Activated CD8-positive, alpha-beta T cell treated with anti-CD3 and anti-CD28 coated beads, Interleukin-2, amount 10 ng/mL, durations not matched to agents 7 days and 5 days (primary cell): ENCODE measurements around the gene LRRTM3. TPM values are rescaled to one million over a fixed set of nuclear protein-coding genes. Genes with fewer than 3 reads are reported as not detected.

ENCODE experiments used
- ATAC-seq: fragments of 150-1000 bp; cut with Tn5 transposase; one replicate; pipeline ENCODE4 v1.10.0; 2021; ENCODE audit warnings: moderate library complexity
- CTCF ChIA-PET: fragments of 350-600 bp; sonication (Branson Sonifier 250); formaldehyde crosslinking; loops from one replicate; lab custom pipeline; 2021; ENCODE audit warnings: antibody characterized with exemption; lab: Charles Lee
- POLR2A ChIA-PET: fragments of 350-600 bp; sonication (Branson Sonifier 250); formaldehyde crosslinking; loops from one replicate; lab custom pipeline; 2021; ENCODE audit warnings: antibody characterized with exemption; lab: Charles Lee
- DNase-seq: peaks from one replicate; pipeline ENCODE4 v3.0.0-alpha.2; 2020
- H3K27ac Mint-ChIP-seq: one replicate; pipeline ENCODE4 v1.8.0; 2021; ENCODE audit warnings: mild to moderate bottlenecking, mixed read lengths
- H3K27me3 Mint-ChIP-seq: one replicate; pipeline ENCODE4 v1.8.0; 2021; ENCODE audit warnings: low read depth, mixed read lengths
- H3K36me3 Mint-ChIP-seq: one replicate; pipeline ENCODE4 v1.8.0; 2021; ENCODE audit warnings: low read depth, mixed read lengths
- H3K4me1 Mint-ChIP-seq: one replicate; pipeline ENCODE4 v1.8.0; 2021; ENCODE audit warnings: low read depth, mixed read lengths
- H3K4me3 Mint-ChIP-seq: one replicate; pipeline ENCODE4 v1.8.0; 2021; ENCODE audit warnings: mild to moderate bottlenecking, mixed read lengths
- H3K9me3 Mint-ChIP-seq: one replicate; pipeline ENCODE4 v1.8.0; 2022; ENCODE audit warnings: mixed read lengths; ENCODE audit not compliant: insufficient read depth
- total RNA-seq, 2 experiments: library from RNA; stranded (reverse); gene quantifications; one replicate each; pipeline ENCODE4 v1.2.3, GENCODE V29; 2021

Gene LRRTM3
- total RNA-seq, 2 experiments from 2014 or later, result not detected

DNA sequence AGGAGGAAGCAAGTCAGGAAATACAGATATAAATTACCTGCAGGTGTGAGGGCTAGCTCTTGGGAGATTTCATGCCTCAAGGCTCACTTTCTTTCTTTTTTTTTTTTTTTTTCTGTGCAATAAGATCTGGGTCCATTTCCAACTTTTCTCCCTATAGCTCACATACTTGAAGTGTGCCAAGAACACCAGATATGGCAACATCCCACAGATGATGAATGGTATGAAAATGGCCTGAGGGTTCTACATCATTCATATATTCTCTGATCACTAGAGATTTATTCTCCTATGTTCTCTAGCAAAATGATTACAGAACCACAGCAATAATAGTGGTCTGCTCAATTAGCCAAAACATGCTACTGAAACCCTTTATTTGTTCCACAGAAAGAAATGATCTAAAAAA lies 117.2 kb downstream of the LRRTM3 start:
- ATAC-seq (no peak), DNase-seq (no peak)
- ChIA-PET CTCF (no interaction called here), POLR2A (no interaction called here)
- no peak overlapping the region for H3K27ac Mint-ChIP-seq
- no peaks in the 10 kb centered on the region for H3K36me3 Mint-ChIP-seq
- H3K9me3 Mint-ChIP-seq, result no peaks in the 10 kb centered on the region
- no peaks in the 10 kb centered on the region for H3K4me1 Mint-ChIP-seq
- no peaks in the 10 kb centered on the region for H3K27me3 Mint-ChIP-seq
- H3K4me3 Mint-ChIP-seq, result no peak overlapping the region

DNA sequence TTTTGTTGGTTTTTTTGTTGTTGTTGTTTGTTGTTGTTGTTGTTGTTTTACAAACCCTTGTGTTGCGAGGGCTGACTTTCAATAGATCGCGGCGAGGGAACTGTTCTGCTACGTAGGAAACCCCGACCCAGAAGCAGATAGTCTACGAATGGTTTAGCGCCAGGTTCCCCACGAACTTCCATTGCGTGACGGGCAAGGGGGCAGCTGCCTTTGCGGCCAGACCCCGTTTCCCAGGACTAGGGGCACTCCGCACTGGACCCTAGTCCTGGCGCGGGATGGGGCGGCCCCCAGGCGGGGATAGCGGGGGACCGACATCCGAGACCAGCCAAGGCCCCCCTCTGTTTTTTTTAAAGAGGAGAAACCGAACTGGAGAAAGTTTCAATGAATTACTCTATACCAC lies 119.6 kb downstream of the LRRTM3 start:
- Mint-ChIP-seq H3K4me1 (no peaks in the 10 kb centered on the region), H3K4me3 (no peak overlapping the region), H3K9me3 (no peaks in the 10 kb centered on the region), H3K27me3 (no peaks in the 10 kb centered on the region), H3K36me3 (no peaks in the 10 kb centered on the region), H3K27ac (no peak overlapping the region)
- CTCF ChIA-PET, result no interaction called here
- ATAC-seq (no peak), DNase-seq (no peak)
- POLR2A ChIA-PET, result no interaction called here

DNA sequence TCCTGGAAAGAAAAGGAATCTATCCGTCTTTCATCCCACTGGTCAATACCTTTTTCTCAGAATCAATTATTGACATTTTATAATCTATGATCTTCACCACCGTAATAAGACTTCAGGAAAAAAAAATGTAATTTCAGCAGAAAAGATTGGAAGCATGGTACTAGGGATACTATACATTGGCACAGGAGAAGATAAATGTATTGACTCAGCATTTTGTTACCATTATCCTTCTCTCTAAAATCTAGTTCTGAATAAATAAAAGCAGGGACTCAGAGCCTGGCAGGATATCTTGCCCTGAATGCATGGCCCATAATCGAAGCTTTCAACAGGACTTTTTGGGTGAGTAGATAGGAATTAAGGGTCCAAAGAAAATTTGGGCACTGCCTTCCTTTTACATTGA lies 120.7 kb downstream of the LRRTM3 start:
- H3K9me3 Mint-ChIP-seq, result no peaks in the 10 kb centered on the region
- ATAC-seq, result no peak
- no peak overlapping the region for H3K27ac Mint-ChIP-seq
- POLR2A ChIA-PET, result no interaction called here
- H3K4me1 Mint-ChIP-seq, result no peaks in the 10 kb centered on the region
- H3K27me3 Mint-ChIP-seq, result no peaks in the 10 kb centered on the region
- DNase-seq, result no peak
- H3K4me3 Mint-ChIP-seq, result no peak overlapping the region
- no peaks in the 10 kb centered on the region for H3K36me3 Mint-ChIP-seq
- CTCF ChIA-PET, result no interaction called here

GRCh38 chr10:67049988-67050387 lies 124.2 kb downstream of the LRRTM3 start:
- ATAC-seq, result no peak
- CTCF ChIA-PET, result no interaction called here
- Mint-ChIP-seq H3K36me3 (no peaks in the 10 kb centered on the region), H3K9me3 (no peaks in the 10 kb centered on the region), H3K27me3 (no peaks in the 10 kb centered on the region), H3K27ac (no peak overlapping the region), H3K4me3 (no peak overlapping the region), H3K4me1 (no peaks in the 10 kb centered on the region)
- no peak for DNase-seq
- POLR2A ChIA-PET, result no interaction called here

DNA sequence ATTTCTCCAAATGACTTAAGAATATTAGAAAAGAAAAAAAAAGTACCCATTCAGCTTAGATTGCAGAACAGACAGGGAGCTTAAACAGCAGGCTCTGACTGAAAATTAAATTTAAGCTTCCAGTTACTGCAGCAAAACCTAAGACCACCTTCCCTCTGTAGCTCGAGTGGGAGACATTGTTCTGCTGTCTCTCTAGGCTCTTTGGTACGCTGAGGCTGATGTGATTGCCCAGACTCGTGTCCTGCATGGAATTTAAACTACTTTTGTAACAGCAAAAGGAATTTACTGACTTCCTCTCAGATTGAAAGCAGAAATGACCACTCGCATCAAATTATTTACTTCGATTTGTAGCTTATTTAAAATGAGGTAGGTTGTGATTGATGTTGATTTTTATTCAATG lies 124.6 kb downstream of the LRRTM3 start:
- no peak for ATAC-seq
- no peak for DNase-seq
- no peaks in the 10 kb centered on the region for H3K4me1 Mint-ChIP-seq
- POLR2A ChIA-PET, result no interaction called here
- no peaks in the 10 kb centered on the region for H3K27me3 Mint-ChIP-seq
- H3K9me3 Mint-ChIP-seq, result no peaks in the 10 kb centered on the region
- CTCF ChIA-PET, result no interaction called here
- no peak overlapping the region for H3K27ac Mint-ChIP-seq
- no peak overlapping the region for H3K4me3 Mint-ChIP-seq
- no peaks in the 10 kb centered on the region for H3K36me3 Mint-ChIP-seq

GRCh38 chr10:67072654-67073053 lies 146.8 kb downstream of the LRRTM3 start:
- no peaks in the 10 kb centered on the region for H3K27me3 Mint-ChIP-seq
- no peaks in the 10 kb centered on the region for H3K36me3 Mint-ChIP-seq
- ATAC-seq (no peak), DNase-seq (no peak)
- no peak overlapping the region for H3K4me3 Mint-ChIP-seq
- peaks cover 9% of the 10 kb centered on the region for H3K9me3 Mint-ChIP-seq
- POLR2A ChIA-PET, result no interaction called here
- no peak overlapping the region for H3K27ac Mint-ChIP-seq
- H3K4me1 Mint-ChIP-seq, result no peaks in the 10 kb centered on the region
- CTCF ChIA-PET, result no interaction called here

- Mint-ChIP-seq H3K4me3 (no peak overlapping the region), H3K9me3 (peaks cover 9% of the 10 kb centered on the region), H3K36me3 (no peaks in the 10 kb centered on the region), H3K27ac (no peak overlapping the region), H3K4me1 (no peaks in the 10 kb centered on the region), H3K27me3 (no peaks in the 10 kb centered on the region)
- ATAC-seq, result no peak
- DNase-seq, result no peak
- CTCF ChIA-PET, result no interaction called here
- POLR2A ChIA-PET, result no interaction called here
Measured at GRCh38 chr10:67075491-67075971, 149.7 kb downstream of the LRRTM3 start.

DNA sequence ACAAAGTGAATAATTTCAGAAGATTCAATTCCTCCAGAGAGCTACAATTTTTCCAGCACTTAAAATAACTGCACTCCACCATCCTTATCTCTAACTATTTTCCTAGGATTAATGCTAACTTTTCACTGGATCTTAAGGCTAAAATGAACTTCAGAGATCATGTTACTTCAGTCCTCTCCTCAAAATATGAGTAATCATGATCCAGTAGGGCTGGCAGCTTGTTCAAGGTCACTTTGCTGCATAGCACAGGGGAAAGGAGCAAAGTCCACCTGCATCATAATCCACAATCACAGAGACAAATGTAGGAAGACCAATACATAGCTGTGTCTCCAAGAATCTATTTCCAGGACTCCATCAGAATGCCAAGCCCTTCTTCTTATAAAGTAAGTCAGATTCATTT lies 150.3 kb downstream of the LRRTM3 start:
- peaks cover 5% of the 10 kb centered on the region for H3K9me3 Mint-ChIP-seq
- H3K27me3 Mint-ChIP-seq, result no peaks in the 10 kb centered on the region
- CTCF ChIA-PET, result no interaction called here
- no peak for ATAC-seq
- POLR2A ChIA-PET, result no interaction called here
- no peak overlapping the region for H3K27ac Mint-ChIP-seq
- H3K4me3 Mint-ChIP-seq, result no peak overlapping the region
- no peaks in the 10 kb centered on the region for H3K4me1 Mint-ChIP-seq
- H3K36me3 Mint-ChIP-seq, result no peaks in the 10 kb centered on the region
- no peak for DNase-seq

GRCh38 chr10:67077376-67077775 lies 151.5 kb downstream of the LRRTM3 start:
- ChIA-PET POLR2A (no interaction called here), CTCF (no interaction called here)
- DNase-seq (no peak), ATAC-seq (no peak)
- Mint-ChIP-seq H3K36me3 (no peaks in the 10 kb centered on the region), H3K4me1 (no peaks in the 10 kb centered on the region), H3K4me3 (no peak overlapping the region), H3K27ac (no peak overlapping the region), H3K9me3 (peaks cover 4% of the 10 kb centered on the region), H3K27me3 (no peaks in the 10 kb centered on the region)

GRCh38 chr10:67079126-67079525 lies 153.3 kb downstream of the LRRTM3 start:
- DNase-seq (no peak), ATAC-seq (no peak)
- POLR2A ChIA-PET, result no interaction called here
- Mint-ChIP-seq H3K4me3 (no peak overlapping the region), H3K9me3 (no peaks in the 10 kb centered on the region), H3K27me3 (no peaks in the 10 kb centered on the region), H3K4me1 (no peaks in the 10 kb centered on the region), H3K27ac (no peak overlapping the region), H3K36me3 (no peaks in the 10 kb centered on the region)
- CTCF ChIA-PET, result no interaction called here

DNA sequence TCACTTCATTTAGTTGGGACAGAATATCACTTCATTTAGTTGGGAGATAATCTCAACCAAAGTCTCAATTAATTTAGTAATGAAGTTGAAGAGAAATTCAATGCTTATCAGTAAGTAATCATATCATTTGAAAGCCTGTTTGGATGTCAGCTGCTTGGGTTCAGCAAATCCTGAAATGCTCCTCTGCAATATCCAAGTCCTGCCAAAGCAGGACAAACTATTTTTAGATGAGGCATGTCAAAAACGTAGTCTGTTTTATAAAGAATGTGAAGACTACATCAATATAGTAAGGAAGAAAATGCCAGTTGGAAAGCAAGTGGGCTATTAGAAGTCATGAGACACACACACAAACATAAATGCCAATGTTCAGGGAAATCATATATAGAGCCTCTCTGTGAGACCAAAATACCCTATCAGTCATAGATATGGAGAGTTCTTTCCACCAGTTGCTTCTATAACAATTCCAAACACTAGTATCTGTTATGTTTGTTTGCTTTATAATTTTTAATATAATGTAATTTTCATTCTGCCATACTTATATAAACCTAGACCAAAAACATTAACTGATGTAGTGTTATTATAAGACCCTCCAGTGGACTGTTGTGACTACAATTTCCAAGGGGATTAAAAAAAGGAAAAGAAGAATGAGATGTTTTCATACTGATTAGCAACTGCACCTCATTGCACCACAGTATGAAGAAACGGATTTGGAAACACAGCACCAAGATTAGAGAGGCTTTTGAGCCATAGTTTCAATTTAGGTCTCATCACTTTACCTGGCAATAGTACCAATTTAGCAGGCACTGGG lies 160.7 kb downstream of the LRRTM3 start:
- no peaks in the 10 kb centered on the region for H3K4me1 Mint-ChIP-seq
- H3K4me3 Mint-ChIP-seq, result no peak overlapping the region
- no peaks in the 10 kb centered on the region for H3K9me3 Mint-ChIP-seq
- POLR2A ChIA-PET, result no interaction called here
- H3K36me3 Mint-ChIP-seq, result no peaks in the 10 kb centered on the region
- H3K27me3 Mint-ChIP-seq, result no peaks in the 10 kb centered on the region
- CTCF ChIA-PET, result no interaction called here
- no peak overlapping the region for H3K27ac Mint-ChIP-seq
- ATAC-seq (no peak), DNase-seq (no peak)

DNA sequence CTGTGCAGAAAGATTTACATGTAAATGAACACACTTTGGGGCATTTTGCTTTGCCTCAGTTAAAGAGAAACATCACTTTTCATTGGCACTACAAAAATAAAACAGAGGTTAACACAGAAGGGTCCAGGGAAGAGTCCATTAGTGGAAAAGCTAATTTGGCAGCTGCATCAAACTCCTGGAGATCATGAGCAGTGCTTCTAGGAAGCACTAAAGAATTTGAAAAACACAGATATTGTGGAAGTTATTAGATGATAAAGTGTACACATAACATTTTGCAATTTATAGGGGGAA lies 161.2 kb downstream of the LRRTM3 start:
- H3K36me3 Mint-ChIP-seq, result no peaks in the 10 kb centered on the region
- ATAC-seq, result no peak
- no peak overlapping the region for H3K4me3 Mint-ChIP-seq
- CTCF ChIA-PET, result no interaction called here
- no peak overlapping the region for H3K27ac Mint-ChIP-seq
- no peaks in the 10 kb centered on the region for H3K27me3 Mint-ChIP-seq
- no peaks in the 10 kb centered on the region for H3K9me3 Mint-ChIP-seq
- POLR2A ChIA-PET, result no interaction called here
- no peaks in the 10 kb centered on the region for H3K4me1 Mint-ChIP-seq
- DNase-seq, result no peak

DNA sequence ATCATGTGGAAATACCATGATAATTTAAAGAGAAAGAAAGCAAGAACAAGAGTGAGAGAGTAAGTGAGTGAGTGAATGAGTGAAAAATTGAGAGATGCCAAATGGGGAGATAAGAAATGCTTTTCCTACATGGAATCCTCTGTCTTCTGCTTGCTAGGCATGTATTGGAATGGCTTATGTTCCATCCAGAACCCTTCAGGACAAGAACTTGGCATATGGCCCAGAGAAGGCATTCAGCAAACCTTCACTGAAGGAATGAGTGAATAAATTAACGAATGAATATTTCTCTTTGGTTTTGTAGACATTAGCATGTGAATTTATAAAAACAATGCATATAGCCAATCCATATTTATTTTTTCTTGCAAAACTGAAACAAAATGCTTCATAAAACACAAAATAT lies 162.2 kb downstream of the LRRTM3 start:
- DNase-seq (no peak), ATAC-seq (no peak)
- Mint-ChIP-seq H3K36me3 (no peaks in the 10 kb centered on the region), H3K27ac (no peak overlapping the region), H3K4me1 (no peaks in the 10 kb centered on the region), H3K4me3 (no peak overlapping the region), H3K9me3 (no peaks in the 10 kb centered on the region), H3K27me3 (no peaks in the 10 kb centered on the region)
- CTCF ChIA-PET, result no interaction called here
- POLR2A ChIA-PET, result no interaction called here
